HG03432 (cell line): ENCODE results near the gene PEX11A.
"Not testable (repeated sequence)": the region's sequence is repeated elsewhere in the genome, so short reads cannot be mapped to it uniquely, and the experiment has no call there.

Experiments
- ATAC-seq: cut with Tn5 transposase; IDR thresholded peaks from one replicate; pipeline ENCODE4 v1.9.1; 2021; ENCODE audit warnings: mild to moderate bottlenecking, moderate library complexity; ENCODE audit not compliant: unreplicated experiment

Gene PEX11A

GRCh38 chr15:89690276-89691218, at the start of gene PEX11A, which contains the start of gene WDR93:
Gene PEX11A, minus strand, starts transcription at chr15:89690754. Its CDS starts 122 bp downstream, at chr15:89690632.
Gene WDR93, plus strand, starts transcription at chr15:89690811. Its CDS starts 10,936 bp downstream, at chr15:89701747.
- ATAC-seq = peak; percentile 90

GRCh38 chr15:89740137-89740536, 49.6 kb upstream of the PEX11A start:
- peak; percentile 71 for ATAC-seq

GRCh38 chr15:89735773-89736172, 45.2 kb upstream of the PEX11A start:
- no peak for ATAC-seq

DNA sequence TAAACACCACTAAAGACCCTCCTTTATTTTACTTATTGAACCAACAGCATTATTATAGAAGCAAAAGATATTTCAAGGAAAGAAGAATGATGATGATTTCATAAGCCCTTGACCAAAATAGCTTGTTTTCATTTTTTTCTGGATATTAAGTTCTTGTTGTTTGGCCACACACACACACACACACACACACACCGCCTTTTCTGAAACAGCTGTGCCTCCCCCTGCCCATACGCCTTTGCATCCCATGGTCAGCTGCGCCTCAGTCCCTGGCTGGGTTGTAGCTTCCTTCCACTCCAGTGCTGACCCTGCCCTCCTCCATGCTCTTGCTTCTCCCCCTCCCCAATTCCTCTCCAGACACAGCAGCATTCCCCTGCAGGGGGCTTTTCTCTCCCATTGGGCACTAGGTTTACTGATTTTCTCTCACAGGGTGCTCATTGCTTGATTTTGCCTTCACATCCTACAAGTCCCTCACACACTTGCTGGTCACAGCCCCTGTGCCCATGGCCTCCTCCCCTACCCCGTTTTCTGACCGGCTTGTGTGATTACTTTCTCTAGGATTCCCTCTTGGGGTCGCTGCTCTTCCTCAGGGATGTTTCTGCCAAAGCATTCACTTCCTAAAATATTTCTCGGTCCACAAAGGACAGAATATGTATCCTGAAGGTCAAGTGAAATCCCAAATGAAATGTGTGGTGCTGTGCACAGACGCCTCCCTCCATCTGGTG, 42.1 kb upstream of the PEX11A start:
- no peak for ATAC-seq

DNA sequence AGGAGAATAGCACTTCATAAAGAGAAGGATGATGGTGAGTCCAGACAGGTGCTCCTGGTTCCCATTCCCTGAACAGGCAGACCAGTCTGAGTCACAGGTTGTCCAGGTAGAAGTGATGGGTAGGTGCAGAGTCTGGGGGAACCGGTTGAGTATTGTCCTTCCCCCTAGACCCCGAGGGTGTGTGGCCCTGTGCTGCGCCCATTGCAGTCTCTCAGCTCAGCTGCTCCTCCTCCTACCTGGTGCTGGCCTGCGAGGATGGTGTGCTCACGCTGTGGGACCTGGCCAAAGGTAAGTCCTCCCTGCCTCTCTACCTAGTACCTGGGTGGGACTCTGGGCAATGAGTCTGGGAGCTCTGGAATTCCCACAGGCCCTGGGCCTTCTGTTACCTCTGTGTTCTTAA, 40.7 kb upstream of the PEX11A start:
- no peak for ATAC-seq

GRCh38 chr15:89728254-89728653, 37.7 kb upstream of the PEX11A start:
- no peak for ATAC-seq

- ATAC-seq = no peak
Measured at GRCh38 chr15:89725064-89725463, 34.5 kb upstream of the PEX11A start.

DNA sequence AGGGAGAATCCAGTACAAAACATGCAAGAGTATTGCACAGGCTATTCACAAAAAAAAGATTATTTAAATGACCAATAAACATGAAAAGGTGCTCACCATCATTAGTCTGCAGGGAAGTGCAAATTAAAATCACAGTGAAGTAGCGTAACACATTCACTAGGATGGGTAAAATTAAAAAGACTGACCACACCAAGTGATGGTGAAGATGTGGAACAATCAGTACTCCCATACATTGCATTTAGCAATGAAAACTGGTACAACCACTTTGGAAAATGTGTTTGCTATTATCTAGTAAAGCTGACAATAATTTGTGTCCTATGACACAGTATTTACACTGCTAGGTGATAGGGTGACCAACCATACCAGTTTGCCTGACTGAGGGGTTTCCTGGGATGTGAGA, 34.1 kb upstream of the PEX11A start:
- no peak for ATAC-seq

DNA sequence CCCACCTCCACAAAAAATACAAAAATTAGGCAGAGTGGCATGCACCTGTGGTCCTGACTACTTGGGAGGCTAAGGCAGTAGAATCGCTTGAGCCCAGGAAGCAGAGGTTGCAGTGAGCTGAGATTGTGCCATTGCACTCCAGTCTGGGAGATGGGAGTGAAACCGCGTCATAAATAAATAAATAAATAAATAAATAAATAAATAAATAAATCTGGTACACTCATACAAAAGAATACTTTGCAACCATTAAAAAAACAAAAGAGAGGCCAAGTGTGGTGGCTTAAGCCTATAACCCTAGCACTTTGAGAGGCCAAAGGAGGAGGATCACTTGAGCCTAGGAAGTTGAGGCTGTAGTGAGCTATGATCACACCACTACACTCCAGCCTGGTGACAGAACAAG, 32.5 kb upstream of the PEX11A start:
- ATAC-seq = no peak

GRCh38 chr15:89714775-89715174, 24.2 kb upstream of the PEX11A start:
- no peak for ATAC-seq

DNA sequence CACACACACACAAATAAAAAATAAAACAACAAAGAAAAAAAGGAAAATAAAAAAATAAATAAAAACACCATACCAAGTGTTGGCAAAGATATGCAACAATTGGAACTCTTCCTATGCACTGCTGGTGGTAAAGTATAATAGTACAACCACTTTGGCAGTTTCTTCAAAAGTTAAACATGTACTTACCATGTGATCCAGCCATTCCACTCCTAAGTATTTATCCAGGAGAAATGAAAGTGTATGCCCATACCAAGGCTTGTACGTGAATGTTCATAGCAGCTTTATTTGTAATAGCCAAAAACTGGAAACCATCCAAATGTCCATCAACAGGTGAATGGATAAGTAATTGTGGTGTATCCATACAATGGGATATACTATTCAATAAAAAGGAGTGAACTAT, 17.0 kb upstream of the PEX11A start:
- ATAC-seq = no peak

DNA sequence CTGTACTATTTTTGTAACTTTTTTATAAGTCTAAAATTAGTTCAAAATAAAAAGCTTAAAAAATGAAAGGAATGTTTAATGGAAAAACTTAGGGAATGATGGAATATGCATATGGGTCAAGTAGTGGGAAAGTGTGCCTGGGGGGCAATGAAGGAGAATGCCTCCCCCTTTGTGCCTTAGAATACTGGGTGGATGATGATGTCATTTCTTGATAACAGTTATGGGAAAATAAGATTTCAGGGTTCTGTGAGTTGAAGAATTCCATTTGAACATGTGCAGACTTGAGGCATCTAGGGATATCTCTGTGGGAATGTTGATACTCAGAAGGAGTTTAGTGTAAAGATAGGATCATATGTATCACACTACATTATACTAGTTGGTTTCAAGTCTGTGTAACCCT, 13.9 kb upstream of the PEX11A start:
- ATAC-seq = no peak

DNA sequence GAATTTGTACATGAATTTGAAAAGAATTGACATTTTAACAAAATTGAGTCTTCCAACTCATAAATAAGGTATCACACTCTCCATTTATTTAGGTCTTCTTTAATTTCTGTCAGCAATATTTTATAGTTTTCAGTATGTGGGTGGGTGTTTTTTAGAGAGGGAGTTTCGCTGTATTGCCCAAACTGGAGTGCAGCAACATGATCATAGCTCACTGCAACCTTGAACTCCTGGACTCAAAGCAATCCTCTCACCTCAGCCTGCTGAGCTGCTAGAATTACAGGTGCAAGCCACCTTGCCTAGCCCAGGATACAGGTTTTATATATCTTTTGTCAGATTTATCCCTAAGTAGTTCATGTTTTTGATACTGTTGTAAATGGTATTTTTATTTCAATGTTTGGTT, 4.6 kb upstream of the PEX11A start:
- ATAC-seq = no peak

GRCh38 chr15:89693696-89694095, 3.1 kb upstream of the PEX11A start:
- no peak for ATAC-seq

- ATAC-seq = no peak
Measured at GRCh38 chr15:89693091-89693490, 2.5 kb upstream of the PEX11A start.

- not testable (repeated sequence) for ATAC-seq
Measured at GRCh38 chr15:89689930-89690275, 651 bp downstream of the PEX11A start.

DNA sequence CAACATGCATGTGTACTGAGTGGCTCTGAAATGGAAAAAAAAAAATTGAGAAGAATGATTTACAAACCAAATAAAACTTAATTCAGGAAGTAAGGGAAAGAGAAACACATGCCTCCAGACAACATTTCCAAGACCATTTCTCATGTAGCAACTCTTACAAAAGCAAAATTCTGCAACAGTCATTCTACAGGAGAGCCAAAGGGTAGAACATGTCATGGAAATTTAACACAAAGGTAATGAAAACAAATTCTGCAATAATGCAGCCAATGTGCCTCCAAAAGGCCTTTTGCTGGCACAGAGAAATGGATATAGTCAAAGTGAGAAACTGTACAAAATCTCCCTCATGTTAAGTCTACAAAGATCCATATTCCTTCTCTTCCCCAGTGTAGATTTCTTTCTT, 4.0 kb downstream of the PEX11A start:
- no peak for ATAC-seq

GRCh38 chr15:89685995-89686394, 4.6 kb downstream of the PEX11A start:
- ATAC-seq = no peak

DNA sequence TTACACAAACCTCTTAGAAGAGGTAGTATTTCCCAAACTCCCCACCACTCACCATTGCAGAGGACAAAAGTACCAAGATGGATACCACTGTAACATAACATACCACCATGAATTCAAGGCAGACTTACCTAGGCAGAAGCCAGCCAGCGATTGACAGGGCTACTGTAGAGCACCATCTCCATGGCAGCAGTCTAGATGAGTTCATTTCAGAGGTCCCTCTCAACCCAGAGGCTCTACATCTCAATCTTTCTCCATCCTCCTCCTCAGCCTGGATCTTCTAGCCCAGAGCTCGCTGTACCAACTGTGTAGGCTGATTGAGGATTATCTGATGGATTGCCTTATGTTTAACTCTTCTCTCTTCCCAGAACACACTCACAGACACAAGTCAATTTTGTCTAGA, 9.4 kb downstream of the PEX11A start:
- ATAC-seq = no peak

GRCh38 chr15:89680282-89680873, 10.2 kb downstream of the PEX11A start:
- no peak for ATAC-seq

- no peak for ATAC-seq
Measured at GRCh38 chr15:89679212-89679611, 11.3 kb downstream of the PEX11A start, which contains the start of gene PLIN1. Gene PLIN1, minus strand, starts transcription at chr15:89679367. Its CDS starts 1,878 bp downstream, at chr15:89677489.
